22Rv1 (cell line): ENCODE results near the gene CNPY2.

Experiments
- ZFX ChIP-seq: fragments of 450-650 bp; IDR thresholded peaks from 2 replicates; pipeline ENCODE4 v1.6.1; 2017; ENCODE audit warnings: antibody characterized with exemption, borderline replicate concordance
- TF ChIP-seq, protein P1 (sequence below): fragments of 450-650 bp; IDR thresholded peaks from 2 replicates; pipeline ENCODE4 v1.5.1; 2017; ENCODE audit warnings: mild to moderate bottlenecking

DNA sequence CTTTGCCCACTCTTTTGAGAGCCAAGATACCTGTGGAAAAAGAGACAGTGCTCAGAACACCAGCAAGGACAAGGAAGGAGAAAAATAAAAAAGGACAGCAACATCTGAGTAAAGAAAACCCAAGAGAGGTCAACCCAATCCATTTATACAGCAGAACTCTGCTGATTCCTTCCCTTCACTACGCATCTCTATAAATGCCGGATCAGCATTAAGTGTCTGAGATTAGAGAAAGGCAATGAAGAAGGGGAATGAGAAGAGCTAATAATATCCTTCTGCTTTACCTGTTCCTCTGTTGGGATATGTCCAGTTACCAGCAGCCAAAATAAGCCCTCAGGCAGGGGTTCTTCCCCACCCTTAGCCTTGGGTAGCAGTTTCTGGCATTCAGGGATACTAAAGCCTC, 33.2 kb downstream of the CNPY2 start:
- TF ChIP-seq, protein P1, sequence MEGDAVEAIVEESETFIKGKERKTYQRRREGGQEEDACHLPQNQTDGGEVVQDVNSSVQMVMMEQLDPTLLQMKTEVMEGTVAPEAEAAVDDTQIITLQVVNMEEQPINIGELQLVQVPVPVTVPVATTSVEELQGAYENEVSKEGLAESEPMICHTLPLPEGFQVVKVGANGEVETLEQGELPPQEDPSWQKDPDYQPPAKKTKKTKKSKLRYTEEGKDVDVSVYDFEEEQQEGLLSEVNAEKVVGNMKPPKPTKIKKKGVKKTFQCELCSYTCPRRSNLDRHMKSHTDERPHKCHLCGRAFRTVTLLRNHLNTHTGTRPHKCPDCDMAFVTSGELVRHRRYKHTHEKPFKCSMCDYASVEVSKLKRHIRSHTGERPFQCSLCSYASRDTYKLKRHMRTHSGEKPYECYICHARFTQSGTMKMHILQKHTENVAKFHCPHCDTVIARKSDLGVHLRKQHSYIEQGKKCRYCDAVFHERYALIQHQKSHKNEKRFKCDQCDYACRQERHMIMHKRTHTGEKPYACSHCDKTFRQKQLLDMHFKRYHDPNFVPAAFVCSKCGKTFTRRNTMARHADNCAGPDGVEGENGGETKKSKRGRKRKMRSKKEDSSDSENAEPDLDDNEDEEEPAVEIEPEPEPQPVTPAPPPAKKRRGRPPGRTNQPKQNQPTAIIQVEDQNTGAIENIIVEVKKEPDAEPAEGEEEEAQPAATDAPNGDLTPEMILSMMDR: no peak
- no peak for TF ChIP-seq ZFX
